GM12878 (cell line): ENCODE results near the gene MUC5B. TPM values are rescaled to one million over a fixed set of nuclear protein-coding genes. Genes with fewer than 3 reads are reported as not detected.

ENCODE experiments used
- ATAC-seq: fragments of 200-7000 bp; cut with Tn5 transposase; 3 replicates; pipeline ENCODE4 v1.9.1; 2020; ENCODE audit warnings: mild to moderate bottlenecking, moderate library complexity
- BruUV-seq: library from RNA; stranded (reverse); fragments of 400-500 nt; replicated peaks from 2 replicates; lab custom pipeline; 2021; lab: Mats Ljungman, UMichigan
- CTCF ChIA-PET: fragments of 300-600 bp; sonication (Branson Sonifier 250); formaldehyde crosslinking; extraction: SDS; loops from one replicate; lab custom pipeline; 2021; ENCODE audit warnings: inconsistent platforms; lab: Yijun Ruan, JAX
- POLR2A ChIA-PET: fragments of 350-600 bp; formaldehyde crosslinking; extraction: SDS; loops from one replicate; lab custom pipeline; 2021; ENCODE audit warnings: inconsistent platforms; lab: Charles Lee
- RAD21 ChIA-PET: fragments of 300-600 bp; sonication (Branson Sonifier 250); formaldehyde crosslinking; loops from one replicate; lab custom pipeline; 2023; ENCODE audit warnings: antibody characterized with exemption; ENCODE audit not compliant: unreplicated experiment; lab: Charles Lee
- SMC1A ChIA-PET: fragments of 300-600 bp; sonication (Branson Sonifier 250); formaldehyde crosslinking; loops from one replicate; lab custom pipeline; 2023; ENCODE audit not compliant: unreplicated experiment, uncharacterized antibody; lab: Charles Lee
- DNase-seq: peaks from one replicate; pipeline ENCODE4 v3.0.0-alpha.2; 2011; ENCODE audit warnings: low read depth, low spot score
- FAIRE-seq: peaks from 3 replicates; lab custom pipeline; 2011; peaks lifted over from hg19 to GRCh38; lab: Jason Lieb, UNC
- H2AFZ ChIP-seq: 2 replicates; pipeline ENCODE4 v1.6.0; 2011; ENCODE audit warnings: low read depth, low read length, control low read depth; ENCODE audit not compliant: control insufficient read depth
- H3K27ac ChIP-seq: 2 replicates; pipeline ENCODE4 v1.5.1; 2011; ENCODE audit warnings: control low read depth; ENCODE audit not compliant: control insufficient read depth, insufficient read depth
- H3K27me3 ChIP-seq, 2 experiments: replicated peaks in 1 of 2; 2 replicates each; pipeline versions ENCODE4 v1.6.0 to v1.6.1; 2011; ENCODE audit warnings: low read length in 1 of 2; ENCODE audit not compliant: control insufficient read depth in 2 of 2, insufficient read depth in 2 of 2
- H3K36me3 ChIP-seq, 2 experiments: 2 replicates each; pipeline ENCODE4 v1.5.1; 2011; ENCODE audit warnings: low read length in 1 of 2; ENCODE audit not compliant: control insufficient read depth in 2 of 2, insufficient read depth in 2 of 2
- H3K4me1 ChIP-seq: 2 replicates; pipeline ENCODE4 v1.6.1; 2011; ENCODE audit warnings: mild to moderate bottlenecking, low read length, moderate library complexity, mixed read lengths; ENCODE audit not compliant: control insufficient read depth, insufficient read depth
- H3K4me2 ChIP-seq: 2 replicates; pipeline ENCODE4 v1.6.0; 2011; ENCODE audit warnings: control low read depth; ENCODE audit not compliant: control insufficient read depth, insufficient read depth
- H3K4me3 ChIP-seq: fragments of 200-600 bp; sonication (generic); 2 replicates; pipeline ENCODE4 v1.5.1; 2016
- H3K79me2 ChIP-seq: 2 replicates; pipeline ENCODE4 v1.6.0; 2011; ENCODE audit warnings: low read length; ENCODE audit not compliant: control insufficient read depth, insufficient read depth
- H3K9ac ChIP-seq: 2 replicates; pipeline ENCODE4 v1.8.0; 2011; ENCODE audit warnings: low read length, control low read depth, mixed read lengths; ENCODE audit not compliant: control insufficient read depth, insufficient read depth
- H3K9me3 ChIP-seq: replicated peaks from 3 replicates; pipeline ENCODE4 v1.5.1; 2011; ENCODE audit warnings: mild to moderate bottlenecking, low read length; ENCODE audit not compliant: control insufficient read depth, insufficient read depth
- H4K20me1 ChIP-seq: 2 replicates; pipeline ENCODE4 v1.6.0; 2011; ENCODE audit not compliant: control insufficient read depth, insufficient read depth
- ATF2 ChIP-seq: IDR thresholded peaks from 2 replicates; pipeline ENCODE4 v1.6.1; 2012; ENCODE audit warnings: low read length, inconsistent platforms
- CREB1 ChIP-seq: IDR thresholded peaks from 2 replicates; pipeline ENCODE4 v1.6.1; 2012; ENCODE audit warnings: low read depth, mild to moderate bottlenecking, inconsistent platforms
- ESRRA ChIP-seq: IDR thresholded peaks from 2 replicates; pipeline ENCODE4 v1.6.1; 2012; ENCODE audit warnings: mild to moderate bottlenecking, low read length, improper control_type of control experiment
- FOXK2 ChIP-seq: fragments of 450-650 bp; IDR thresholded peaks from 2 replicates; pipeline ENCODE4 v1.6.1; 2017; ENCODE audit warnings: mild to moderate bottlenecking, moderate library complexity
- GATAD2B ChIP-seq: fragments of 450-650 bp; conservative IDR thresholded peaks from 2 replicates; pipeline ENCODE4 v1.6.1; 2017; ENCODE audit warnings: low read depth, mild to moderate bottlenecking, moderate library complexity
- HCFC1 ChIP-seq: fragments of 150-350 bp; IDR thresholded peaks from 2 replicates; pipeline ENCODE4 v1.6.1; 2014; ENCODE audit warnings: low read length
- HDAC2 ChIP-seq: fragments of 200-600 bp; sonication (generic); IDR thresholded peaks from 2 replicates; pipeline ENCODE4 v1.6.1; 2017
- IRF4 ChIP-seq: IDR thresholded peaks from 2 replicates; pipeline ENCODE4 v1.6.1; 2011; ENCODE audit warnings: low read depth, low read length
- KDM1A ChIP-seq: fragments of 200-600 bp; sonication (generic); IDR thresholded peaks from 2 replicates; pipeline ENCODE4 v1.6.1; 2016; ENCODE audit warnings: borderline replicate concordance
- PML ChIP-seq: IDR thresholded peaks from 2 replicates; pipeline ENCODE4 v1.6.1; 2012; ENCODE audit warnings: low read length, inconsistent platforms
- SKIL ChIP-seq: fragments of 450-650 bp; IDR thresholded peaks from 2 replicates; pipeline ENCODE4 v1.6.1; 2017; ENCODE audit warnings: mild to moderate bottlenecking, low read depth, inconsistent platforms; ENCODE audit not compliant: poor library complexity, severe bottlenecking
- SP1 ChIP-seq: IDR thresholded peaks from one replicate; pipeline ENCODE4 v1.6.1; 2011; ENCODE audit warnings: low read depth, low read length
- STAT1 ChIP-seq: fragments of 450-650 bp; conservative IDR thresholded peaks from 2 replicates; pipeline ENCODE4 v1.6.1; 2014; ENCODE audit warnings: antibody characterized with exemption, mild to moderate bottlenecking
- YBX1 ChIP-seq: fragments of 450-650 bp; IDR thresholded peaks from 2 replicates; pipeline ENCODE4 v1.6.1; 2016; ENCODE audit warnings: antibody characterized with exemption
- ZBED1 ChIP-seq: IDR thresholded peaks from 2 replicates; pipeline ENCODE4 v1.6.1; 2016; ENCODE audit warnings: borderline replicate concordance
- ZBTB11 ChIP-seq: fragments of 450-650 bp; formaldehyde crosslinking; IDR thresholded peaks from 2 replicates; pipeline ENCODE4 v1.5.0; 2022; ENCODE audit warnings: mild to moderate bottlenecking, missing genetic modification characterization
- ZNF217 ChIP-seq: fragments of 450-650 bp; IDR thresholded peaks from 2 replicates; pipeline ENCODE4 v1.6.1; 2017; ENCODE audit warnings: antibody characterized with exemption, mild to moderate bottlenecking
- ZNF384 ChIP-seq: IDR thresholded peaks from 2 replicates; pipeline ENCODE4 v1.6.1; 2012; ENCODE audit warnings: low read depth, mild to moderate bottlenecking, low read length, improper control_type of control experiment, borderline replicate concordance
- ZSCAN29 ChIP-seq: fragments of 450-650 bp; IDR thresholded peaks from 2 replicates; pipeline ENCODE4 v1.6.1; 2017; ENCODE audit warnings: mild to moderate bottlenecking, moderate library complexity
- WGBS: methylation state at CpG from one replicate; pipeline ENCODE4 v1.1.6; 2016; ENCODE audit warnings: low lambda C conversion rate; ENCODE audit not compliant: insufficient replicate concordance, insufficient coverage; ENCODE audit errors: missing lambda C conversion rate; 5-methylcytosine and 5-hydroxymethylcytosine counted together
- in situ Hi-C: fragments of 300-500 bp; cut with MboI; formaldehyde crosslinking; loops from 9 replicates; pipeline ENCODE4 v1.14.3; 2018; ENCODE audit warnings: mixed read lengths
- intact Hi-C: fragments of 100-400 bp; cut with micrococcal nuclease; formaldehyde crosslinking; loops from one replicate; pipeline ENCODE4 v1.14.2; 2022; ENCODE audit not compliant: unreplicated experiment
- polyA plus RNA-seq, 11 experiments: library from polyadenylated mRNA; depleted of rRNA in 4 of 11; unstranded in 6 of 11; stranded (reverse) in 5 of 11; fragments of >200 nt; fragmentation: Nextera tagmentation in 4 of 11; fragmentation: Illumina TruSeq in 1 of 11; extraction: Ambion mirVana in 4 of 11; extraction: Trizol in 1 of 11; gene quantifications; 1 replicate in 1 of 11; 2 replicates in 10 of 11; pipeline versions ENCODE4 v1.2.1 to v1.2.3, GENCODE V29; 2011 to 2016; ENCODE audit warnings: inconsistent platforms in 2 of 11, missing spikeins in 2 of 11, low read depth in 1 of 11
- total RNA-seq, 4 experiments: library from RNA; depleted of rRNA in 3 of 4; stranded (reverse); fragments of >200 nt in 3 of 4; fragmentation: Illumina TruSeq in 1 of 4; extraction: Trizol in 1 of 4; gene quantifications; 2 replicates each; pipeline versions ENCODE4 v1.2.1 to v1.2.3, GENCODE V29; 2013 to 2021

Gene MUC5B
- total and polyA plus RNA-seq, 10 of the 15 experiments (the other 5 are each of a cell fraction or from before 2014, with no cell fraction given): 1.5 TPM; not detected in 9

GRCh38 chr11:1218256-1218787, 4.5 kb upstream of the MUC5B start:
- intact Hi-C loops: no loop called here
- SMC1A ChIA-PET: interaction anchor here (1.1 kb wide), 1 partner anchor 18 kb away, joined by 3 read pairs; no protein-coding TSS in a partner anchor
- Histone ChIP-seq H3K27me3 (no peaks in the 10 kb centered on the region), H3K9me3 (no peaks in the 10 kb centered on the region), H3K4me2 (no peak overlapping the region), H3K36me3 (no peaks in the 10 kb centered on the region), H3K4me1 (no peaks in the 10 kb centered on the region), H4K20me1 (no peaks in the 10 kb centered on the region), H3K9ac (no peak overlapping the region), H2AFZ (no peak overlapping the region), H3K27ac (no peak overlapping the region), H3K4me3 (no peak overlapping the region), H3K79me2 (no peaks in the 10 kb centered on the region)
- DNase-seq (no peak), ATAC-seq (no peak), FAIRE-seq (no peak)
- in situ Hi-C loops: no loop called here
- RAD21 ChIA-PET: no interaction called here
- CTCF ChIA-PET: no interaction called here
- POLR2A ChIA-PET: no interaction called here
- TF ChIP-seq YBX1 (no peak), HDAC2 (no peak), FOXK2 (no peak), CREB1 (no peak), ZNF217 (no peak), ZBTB11 (CRISPR knock-in tag) (no peak), HCFC1 (no peak), ZSCAN29 (no peak), ESRRA (no peak), PML (no peak), IRF4 (no peak), ZNF384 (no peak), STAT1 (no peak), ATF2 (no peak), SP1 (no peak), ZBED1 (no peak), GATAD2B (no peak), KDM1A (no peak), SKIL (no peak)
- BruUV-seq: no TSS peak
- 32% methylated on average over 13 of the region's 15 CpGs for WGBS
